Gastroesophageal sphincter (tissue), 3 donors: ENCODE measurements around the gene C6orf120.

Experiments
- CTCF ChIP-seq, 4 experiments: fragments of 200-600 bp in 2 of 4; fragments of 450-650 bp in 2 of 4; sonication (generic) in 1 of 4; IDR thresholded peaks; one replicate each; pipeline ENCODE4 v1.5.1; 2017 to 2019; ENCODE audit warnings: antibody characterized with exemption in 4 of 4, mild to moderate bottlenecking in 2 of 4, moderate library complexity in 2 of 4
- POLR2A ChIP-seq, 2 donors: fragments of 450-650 bp; IDR thresholded peaks; one replicate each; pipeline ENCODE4 v1.6.1; 2017; ENCODE audit warnings: antibody characterized with exemption in 2 of 2, mild to moderate bottlenecking in 2 of 2, moderate library complexity in 1 of 2

GRCh38 chr6:169729961-169730360, 28.0 kb downstream of the C6orf120 start:
- TF ChIP-seq CTCF (IDR thresholded peaks at IDR 0.05) (no peak), POLR2A (IDR thresholded peaks at IDR 0.05) (no peak)
